ENCODE data around the gene RAPGEF1. TPM values are rescaled to one million over a fixed set of nuclear protein-coding genes. Genes with fewer than 3 reads are reported as not detected.

The RAPGEF1 gene
- total and polyA plus RNA-seq, 2 of the 13 experiments (the other 11 are each of a cell fraction or from before 2014, with no cell fraction given) = 21.2 to 38.9 TPM

- Histone ChIP-seq H3K27ac (ENCODE audit: extremely low read length, insufficient read depth, low read length) (no peak overlapping the region), H3K36me3 (replicated peaks in 1 of 2; ENCODE audit: control insufficient read depth in 1 of 2, insufficient read depth in 2 of 2, low read length in 2 of 2) (peaks cover 19 to 40% of the 10 kb centered on the region in 2 experiments; a peak in 4 of 5 replicates), H3K9me3 (ENCODE audit: low read length) (no peaks in the 10 kb centered on the region), H3K79me2 (ENCODE audit: insufficient read depth, low read length) (no peaks in the 10 kb centered on the region), H3K4me2 (ENCODE audit: low read depth, low read length) (no peak overlapping the region), H3K27me3 (ENCODE audit: control insufficient read depth in 1 of 2, insufficient read depth in 2 of 2, low read length in 2 of 2) (no peaks in the 10 kb centered on the region), H3K4me1 (ENCODE audit: insufficient read depth, low read length) (peaks cover 14% of the 10 kb centered on the region), H3K4me3 (replicated peaks in 1 of 3; ENCODE audit: insufficient read depth in 1 of 3, low read depth in 2 of 3, low read length in 3 of 3) (no peak overlapping the region), H3K9ac (ENCODE audit: insufficient read depth, low read depth, low read length) (no peak overlapping the region), H2AFZ (ENCODE audit: low read length) (no peak overlapping the region), H4K20me1 (ENCODE audit: insufficient read depth, low read length) (no peaks in the 10 kb centered on the region)
- BruUV-seq (replicated peaks) = no TSS peak
- ATAC-seq (no peak), FAIRE-seq (no peak), DNase-seq (ENCODE audit: low spot score) (peak; percentile 23)
- CTCF ChIA-PET (ENCODE audit: low intra/inter-chr PET ratio, low total read pairs) = interaction anchor here (1.8 kb wide), 1 partner anchor 145 kb away, joined by 6 read pairs; the partner anchor contains the start of gene RAPGEF1
- in situ Hi-C loops (cut with HindIII; ENCODE audit: extremely low pct_ligation_motif_present, low pct_unique_long_range_greater_than_20kb) = loop anchor here (5.0 to 25.0 kb wide), 2 partner anchors 147 to 642 kb away; partner anchors contain the start of gene RAPGEF1
- TF ChIP-seq MEIS1 (CRISPR knock-in tag; IDR thresholded peaks at IDR 0.05; ENCODE audit: borderline replicate concordance) (no peak), ZNF558 (CRISPR knock-in tag; IDR thresholded peaks at IDR 0.05; ENCODE audit: borderline replicate concordance) (no peak), TFE3 (CRISPR knock-in tag; IDR thresholded peaks at IDR 0.05) (no peak), ZSCAN25 (CRISPR knock-in tag; IDR thresholded peaks at IDR 0.05) (no peak), JDP2 (CRISPR knock-in tag; IDR thresholded peaks at IDR 0.05; ENCODE audit: borderline replicate concordance) (no peak), KAT7 (CRISPR knock-in tag; IDR thresholded peaks at IDR 0.05; ENCODE audit: borderline replicate concordance) (no peak), ZNF792 (CRISPR knock-in tag; IDR thresholded peaks at IDR 0.05) (no peak)
- TF ChIP-seq, protein P1, sequence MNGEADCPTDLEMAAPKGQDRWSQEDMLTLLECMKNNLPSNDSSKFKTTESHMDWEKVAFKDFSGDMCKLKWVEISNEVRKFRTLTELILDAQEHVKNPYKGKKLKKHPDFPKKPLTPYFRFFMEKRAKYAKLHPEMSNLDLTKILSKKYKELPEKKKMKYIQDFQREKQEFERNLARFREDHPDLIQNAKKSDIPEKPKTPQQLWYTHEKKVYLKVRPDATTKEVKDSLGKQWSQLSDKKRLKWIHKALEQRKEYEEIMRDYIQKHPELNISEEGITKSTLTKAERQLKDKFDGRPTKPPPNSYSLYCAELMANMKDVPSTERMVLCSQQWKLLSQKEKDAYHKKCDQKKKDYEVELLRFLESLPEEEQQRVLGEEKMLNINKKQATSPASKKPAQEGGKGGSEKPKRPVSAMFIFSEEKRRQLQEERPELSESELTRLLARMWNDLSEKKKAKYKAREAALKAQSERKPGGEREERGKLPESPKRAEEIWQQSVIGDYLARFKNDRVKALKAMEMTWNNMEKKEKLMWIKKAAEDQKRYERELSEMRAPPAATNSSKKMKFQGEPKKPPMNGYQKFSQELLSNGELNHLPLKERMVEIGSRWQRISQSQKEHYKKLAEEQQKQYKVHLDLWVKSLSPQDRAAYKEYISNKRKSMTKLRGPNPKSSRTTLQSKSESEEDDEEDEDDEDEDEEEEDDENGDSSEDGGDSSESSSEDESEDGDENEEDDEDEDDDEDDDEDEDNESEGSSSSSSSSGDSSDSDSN (CRISPR knock-in tag; IDR thresholded peaks at IDR 0.05) = no peak
- WGBS (ENCODE audit: low lambda C conversion rate) = 91% methylated on average over 19 of the region's 20 CpGs
- POLR2A ChIA-PET = no interaction called here
- intact Hi-C loops (cut with micrococcal nuclease; ENCODE audit: unreplicated experiment) = no loop called here
These were observed 144.8 kb downstream of the RAPGEF1 start for GRCh38 chr9:131594906-131595665.
